SK-N-SH treated with all-trans-retinoic acid at 6 μM for 48 hours (cell line): Measurements from ENCODE around the gene HECA.

Experiments used
- ARNTL ChIP-seq: fragments of 450-650 bp; formaldehyde crosslinking; IDR thresholded peaks from 2 replicates; pipeline ENCODE4 v1.5.0; 2020; ENCODE audit warnings: low read depth, mild to moderate bottlenecking, moderate library complexity, borderline replicate concordance
- ESRRG ChIP-seq: fragments of 250-450 bp; sonication (Bioruptor Pico); IDR thresholded peaks from 2 replicates; pipeline ENCODE4 v1.6.1; 2021; ENCODE audit warnings: mild to moderate bottlenecking
- ISL1 ChIP-seq: fragments of 250-450 bp; sonication (Bioruptor Pico); IDR thresholded peaks from 2 replicates; pipeline ENCODE4 v2.1.2; 2022; ENCODE audit warnings: mild to moderate bottlenecking, moderate library complexity
- ZFP3 ChIP-seq: fragments of 250-450 bp; sonication (Bioruptor Pico); IDR thresholded peaks from 2 replicates; pipeline ENCODE4 v1.5.0; 2020; ENCODE audit warnings: mild to moderate bottlenecking, moderate library complexity
- ZFP30 ChIP-seq: fragments of 450-650 bp; formaldehyde crosslinking; IDR thresholded peaks from 2 replicates; pipeline ENCODE4 v1.5.0; 2022; ENCODE audit warnings: mild to moderate bottlenecking, moderate library complexity
- TF ChIP-seq, protein P1 (sequence below): fragments of 250-450 bp; sonication (Bioruptor Pico); IDR thresholded peaks from 2 replicates; pipeline ENCODE4 v1.8.0; 2020; ENCODE audit warnings: mild to moderate bottlenecking, moderate library complexity, borderline replicate concordance

GRCh38 chr6:139156102-139156501 lies 21.2 kb downstream of the HECA start:
- TF ChIP-seq, protein P1, sequence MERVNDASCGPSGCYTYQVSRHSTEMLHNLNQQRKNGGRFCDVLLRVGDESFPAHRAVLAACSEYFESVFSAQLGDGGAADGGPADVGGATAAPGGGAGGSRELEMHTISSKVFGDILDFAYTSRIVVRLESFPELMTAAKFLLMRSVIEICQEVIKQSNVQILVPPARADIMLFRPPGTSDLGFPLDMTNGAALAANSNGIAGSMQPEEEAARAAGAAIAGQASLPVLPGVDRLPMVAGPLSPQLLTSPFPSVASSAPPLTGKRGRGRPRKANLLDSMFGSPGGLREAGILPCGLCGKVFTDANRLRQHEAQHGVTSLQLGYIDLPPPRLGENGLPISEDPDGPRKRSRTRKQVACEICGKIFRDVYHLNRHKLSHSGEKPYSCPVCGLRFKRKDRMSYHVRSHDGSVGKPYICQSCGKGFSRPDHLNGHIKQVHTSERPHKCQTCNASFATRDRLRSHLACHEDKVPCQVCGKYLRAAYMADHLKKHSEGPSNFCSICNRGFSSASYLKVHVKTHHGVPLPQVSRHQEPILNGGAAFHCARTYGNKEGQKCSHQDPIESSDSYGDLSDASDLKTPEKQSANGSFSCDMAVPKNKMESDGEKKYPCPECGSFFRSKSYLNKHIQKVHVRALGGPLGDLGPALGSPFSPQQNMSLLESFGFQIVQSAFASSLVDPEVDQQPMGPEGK, result no peak
- TF ChIP-seq ESRRG (CRISPR knock-in tag) (no peak), ZFP3 (no peak), ZFP30 (no peak), ARNTL (CRISPR knock-in tag) (no peak), ISL1 (CRISPR knock-in tag) (no peak)
